HG03066 (cell line): ENCODE results near the gene NIBAN1.
"Not testable (repeated sequence)": the region's sequence is repeated elsewhere in the genome, so short reads cannot be mapped to it uniquely, and the experiment has no call there.

Experiments
- ATAC-seq: cut with Tn5 transposase; IDR thresholded peaks from one replicate; pipeline ENCODE4 v1.9.1; 2021; ENCODE audit warnings: low read depth; ENCODE audit not compliant: unreplicated experiment

The NIBAN1 gene

GRCh38 chr1:184974837-184975115 lies 468 bp upstream of the NIBAN1 start:
- no peak for ATAC-seq

- peak; percentile 58 for ATAC-seq
These were observed 844 bp downstream of the NIBAN1 start for GRCh38 chr1:184973272-184974055.

- ATAC-seq = no peak
These were observed 1.8 kb downstream of the NIBAN1 start for GRCh38 chr1:184972315-184973055.

GRCh38 chr1:184971522-184972265 lies 2.6 kb downstream of the NIBAN1 start:
- ATAC-seq = no peak

GRCh38 chr1:184970691-184971161 lies 3.6 kb downstream of the NIBAN1 start:
- ATAC-seq = no peak

GRCh38 chr1:184966989-184967388 lies 7.3 kb downstream of the NIBAN1 start:
- ATAC-seq = no peak

GRCh38 chr1:184965944-184966860 lies 8.1 kb downstream of the NIBAN1 start:
- ATAC-seq = no peak

GRCh38 chr1:184965439-184965838 lies 8.9 kb downstream of the NIBAN1 start:
- ATAC-seq = no peak

- ATAC-seq = no peak
These were observed 14.7 kb downstream of the NIBAN1 start for GRCh38 chr1:184959626-184960025.

- no peak for ATAC-seq
These were observed 15.6 kb downstream of the NIBAN1 start for GRCh38 chr1:184958554-184959353.

GRCh38 chr1:184957901-184958300 lies 16.4 kb downstream of the NIBAN1 start:
- ATAC-seq = not testable (repeated sequence)

GRCh38 chr1:184956999-184957700 lies 17.2 kb downstream of the NIBAN1 start:
- no peak for ATAC-seq

GRCh38 chr1:184954232-184954995 lies 19.9 kb downstream of the NIBAN1 start:
- no peak for ATAC-seq

GRCh38 chr1:184953600-184954219 lies 20.6 kb downstream of the NIBAN1 start:
- ATAC-seq = no peak

GRCh38 chr1:184952428-184952827 lies 21.9 kb downstream of the NIBAN1 start:
- ATAC-seq = no peak

- no peak for ATAC-seq
These were observed 22.5 kb downstream of the NIBAN1 start for GRCh38 chr1:184951788-184952187.

GRCh38 chr1:184950906-184951305 lies 23.4 kb downstream of the NIBAN1 start:
- no peak for ATAC-seq

GRCh38 chr1:184950227-184950626 lies 24.1 kb downstream of the NIBAN1 start:
- ATAC-seq = no peak
